Adipocyte (in vitro differentiated cells): ENCODE results near the gene MAST4.

Experiments used
- DNase-seq: peaks from one replicate; pipeline ENCODE4 v3.0.0-alpha.2; 2015; ENCODE audit warnings: low read depth
- H3K27me3 ChIP-seq: replicated peaks from 2 replicates; pipeline ENCODE4 v1.7.0; 2013; ENCODE audit warnings: mild to moderate bottlenecking, low read length, moderate library complexity; ENCODE audit not compliant: control insufficient read depth, insufficient read depth
- H3K36me3 ChIP-seq: 2 replicates; pipeline ENCODE4 v1.7.0; 2013; ENCODE audit warnings: low read length, mild to moderate bottlenecking, moderate library complexity; ENCODE audit not compliant: control insufficient read depth, insufficient read depth, severe bottlenecking
- H3K4me1 ChIP-seq: 2 replicates; pipeline ENCODE4 v1.7.0; 2013; ENCODE audit warnings: mild to moderate bottlenecking, low read length, moderate library complexity; ENCODE audit not compliant: control insufficient read depth, insufficient read depth
- H3K4me3 ChIP-seq: 2 replicates; pipeline ENCODE4 v1.7.0; 2013; ENCODE audit warnings: mild to moderate bottlenecking, low read length, moderate library complexity
- H3K9ac ChIP-seq: 2 replicates; pipeline ENCODE4 v1.7.0; 2013; ENCODE audit warnings: mild to moderate bottlenecking, low read length, moderate library complexity
- H3K9me3 ChIP-seq: 2 replicates; pipeline ENCODE4 v1.7.0; 2013; ENCODE audit warnings: mild to moderate bottlenecking, low read length, moderate library complexity; ENCODE audit not compliant: control insufficient read depth

MAST4 gene

DNA sequence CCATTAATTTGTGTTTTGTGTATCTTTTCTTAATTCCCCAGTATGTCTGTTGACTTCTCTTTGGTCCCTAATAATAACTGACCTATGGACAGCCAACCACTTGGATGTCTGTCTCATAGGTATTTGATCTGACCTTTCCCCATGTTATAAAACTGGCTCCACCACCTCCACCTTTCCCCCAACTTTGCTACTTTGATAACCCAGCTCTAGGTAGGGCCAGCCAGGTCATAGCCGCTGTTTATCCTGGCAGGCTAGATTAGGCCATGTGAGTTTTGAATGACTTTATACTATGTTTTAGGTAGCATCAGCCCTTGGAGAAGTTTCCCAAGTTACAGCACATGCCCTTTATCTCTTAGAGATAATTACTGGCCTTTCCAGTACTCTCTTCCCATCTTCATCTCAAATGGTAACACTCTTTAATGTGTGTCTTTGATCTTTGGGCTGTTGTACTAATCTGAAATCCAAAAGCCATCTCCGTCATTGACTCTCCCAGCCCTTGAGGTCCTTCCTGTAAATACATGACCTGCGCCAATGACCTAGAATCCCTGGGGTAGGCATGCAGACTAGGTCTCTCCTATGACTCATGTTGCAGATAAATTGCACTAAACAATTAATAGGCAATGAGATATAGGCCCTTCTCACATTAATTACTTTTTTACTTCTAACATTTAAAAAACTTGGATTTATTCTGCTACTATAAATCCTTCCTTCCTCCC is 447.8 kb downstream of the MAST4 start:
- Histone ChIP-seq H3K9ac (no peak overlapping the region), H3K9me3 (no peaks in the 10 kb centered on the region), H3K4me3 (no peak overlapping the region), H3K27me3 (no peaks in the 10 kb centered on the region), H3K36me3 (no peaks in the 10 kb centered on the region), H3K4me1 (peaks cover 27% of the 10 kb centered on the region)
- no peak for DNase-seq

DNA sequence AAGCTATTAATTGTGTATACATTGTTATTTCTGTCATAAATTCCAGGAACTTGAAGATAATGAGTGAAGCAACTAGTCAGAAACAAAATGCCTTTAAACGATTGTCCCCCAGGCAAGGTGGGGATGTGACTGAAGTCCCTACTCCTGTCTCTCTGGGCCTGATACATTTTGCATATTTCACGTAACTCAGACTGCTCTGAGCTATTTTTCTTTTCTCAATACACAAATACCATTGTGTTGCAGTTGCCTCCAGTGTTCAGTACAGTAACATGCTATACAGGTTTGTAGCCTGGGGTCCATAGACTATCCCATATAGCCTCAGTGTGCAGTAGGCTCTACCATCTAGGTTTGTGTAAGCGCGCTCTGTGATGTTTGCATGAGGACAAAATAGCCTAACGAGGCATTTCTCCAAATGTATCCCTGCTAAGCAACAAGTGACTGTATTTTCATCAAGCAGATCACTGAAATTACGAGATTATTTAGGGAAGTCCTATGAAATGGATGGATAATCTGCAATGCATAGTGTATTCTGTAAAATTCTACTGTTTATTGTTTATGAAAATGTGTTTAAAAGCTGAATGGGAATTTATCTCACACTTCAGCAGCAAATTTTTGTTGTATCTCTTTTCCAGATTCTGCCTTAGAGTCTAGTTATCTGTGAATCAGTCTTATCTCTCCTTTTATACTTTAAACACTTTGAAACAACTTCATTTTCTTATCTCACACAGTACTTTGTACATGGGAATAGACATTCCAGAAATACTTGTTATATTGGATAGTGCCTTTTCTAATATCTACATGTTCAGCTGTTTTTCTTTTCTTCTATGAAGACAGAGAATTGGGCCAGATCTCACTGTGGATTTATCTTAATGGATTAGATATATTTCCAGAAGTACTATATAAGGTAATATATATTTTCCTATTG is 449.9 kb downstream of the MAST4 start:
- Histone ChIP-seq H3K36me3 (peaks cover 4% of the 10 kb centered on the region), H3K27me3 (no peaks in the 10 kb centered on the region), H3K4me1 (peaks cover 19% of the 10 kb centered on the region), H3K4me3 (no peak overlapping the region), H3K9me3 (no peaks in the 10 kb centered on the region), H3K9ac (no peak overlapping the region)
- no peak for DNase-seq

DNA sequence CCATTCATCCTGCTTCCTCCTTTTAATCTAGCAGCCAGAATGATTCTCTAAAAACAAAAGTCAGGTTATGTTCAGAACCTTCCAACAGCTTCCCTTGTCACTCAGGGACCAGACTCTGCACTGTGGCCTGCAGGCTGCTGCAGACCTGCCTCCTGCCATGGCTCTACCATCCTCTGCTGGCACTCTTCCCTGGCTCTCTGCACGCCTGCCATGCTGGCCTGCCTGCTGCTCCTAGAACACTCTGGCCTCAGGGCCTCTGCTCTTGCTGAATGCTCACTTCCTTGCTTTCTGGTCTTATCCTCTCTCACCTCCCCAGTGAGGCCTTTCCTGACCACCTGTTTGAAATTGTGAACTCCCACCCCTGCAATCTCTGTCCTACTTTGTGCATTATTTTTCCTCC is 451.0 kb downstream of the MAST4 start:
- Histone ChIP-seq H3K9ac (no peak overlapping the region), H3K4me1 (peaks cover 19% of the 10 kb centered on the region), H3K4me3 (no peak overlapping the region), H3K36me3 (peaks cover 4% of the 10 kb centered on the region), H3K27me3 (no peaks in the 10 kb centered on the region), H3K9me3 (no peaks in the 10 kb centered on the region)
- peak; percentile 38 for DNase-seq

DNA sequence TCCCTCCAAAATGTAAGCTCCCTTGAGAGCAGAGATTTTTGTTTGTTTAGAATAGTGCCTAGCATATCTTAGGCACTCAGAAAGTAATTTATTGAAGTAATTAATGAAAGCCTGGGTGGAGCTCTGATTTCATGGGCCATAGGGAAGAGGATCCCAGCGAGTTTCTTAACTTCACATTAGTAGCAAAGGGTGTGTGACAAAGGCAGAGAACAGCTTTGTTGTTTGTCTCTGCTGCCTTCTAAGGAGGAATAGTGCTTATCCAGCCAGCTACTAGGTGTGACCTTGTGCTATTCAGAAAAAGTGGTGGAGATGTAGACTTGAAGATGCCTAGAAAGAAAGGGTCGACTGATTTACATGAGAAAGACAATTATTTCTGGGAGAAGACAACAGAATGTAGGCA is 451.4 kb downstream of the MAST4 start:
- H3K4me3 ChIP-seq: no peak overlapping the region
- no peak overlapping the region for H3K9ac ChIP-seq
- H3K36me3 ChIP-seq: peaks cover 4% of the 10 kb centered on the region
- H3K27me3 ChIP-seq: no peaks in the 10 kb centered on the region
- H3K4me1 ChIP-seq: peaks cover 16% of the 10 kb centered on the region
- DNase-seq: no peak
- no peaks in the 10 kb centered on the region for H3K9me3 ChIP-seq

DNA sequence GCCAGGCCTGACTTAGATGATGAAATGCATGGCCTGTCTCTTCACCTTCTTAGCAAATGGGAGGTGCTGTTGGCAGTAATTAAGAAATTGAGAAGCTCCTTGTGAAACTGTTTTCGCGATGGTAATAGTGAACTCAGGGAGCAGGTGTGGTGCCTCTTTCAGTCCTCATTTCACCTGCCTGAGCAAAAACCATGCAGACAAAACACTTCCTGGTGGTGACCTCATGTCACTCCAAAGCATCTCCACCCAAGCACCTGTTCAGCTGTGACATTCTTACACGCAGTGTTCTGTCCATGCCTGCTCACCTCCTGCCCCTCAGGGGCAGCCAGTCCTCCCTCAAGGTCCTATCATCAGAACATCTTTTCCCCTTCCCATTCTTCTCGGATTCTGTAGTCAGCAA is 453.9 kb downstream of the MAST4 start:
- no peak overlapping the region for H3K9ac ChIP-seq
- H3K4me3 ChIP-seq: no peak overlapping the region
- H3K36me3 ChIP-seq: peaks cover 9% of the 10 kb centered on the region
- no peaks in the 10 kb centered on the region for H3K27me3 ChIP-seq
- no peak for DNase-seq
- no peaks in the 10 kb centered on the region for H3K9me3 ChIP-seq
- peaks cover 11% of the 10 kb centered on the region for H3K4me1 ChIP-seq

DNA sequence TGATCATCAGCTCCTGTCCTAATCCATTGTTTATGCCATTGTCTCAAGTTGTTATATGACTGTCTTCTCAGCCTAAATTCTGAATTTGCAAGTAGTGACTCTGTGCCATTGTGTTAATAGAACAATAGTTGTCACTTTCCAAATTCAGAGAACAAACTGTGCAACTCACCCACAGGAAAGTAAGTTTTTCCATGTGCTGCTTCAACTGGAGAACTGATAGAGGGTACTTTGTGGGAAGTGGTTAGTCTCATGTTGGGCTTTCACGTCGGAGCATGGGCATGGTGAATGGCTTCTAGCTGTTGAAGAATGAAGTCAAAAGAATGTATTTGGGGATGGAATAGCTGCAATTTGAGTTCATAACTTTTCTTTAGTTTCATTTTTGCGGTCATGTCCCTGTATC is 454.4 kb downstream of the MAST4 start:
- DNase-seq: no peak
- Histone ChIP-seq H3K36me3 (peaks cover 12% of the 10 kb centered on the region), H3K4me1 (peaks cover 11% of the 10 kb centered on the region), H3K9me3 (no peaks in the 10 kb centered on the region), H3K27me3 (no peaks in the 10 kb centered on the region), H3K9ac (no peak overlapping the region), H3K4me3 (no peak overlapping the region)

DNA sequence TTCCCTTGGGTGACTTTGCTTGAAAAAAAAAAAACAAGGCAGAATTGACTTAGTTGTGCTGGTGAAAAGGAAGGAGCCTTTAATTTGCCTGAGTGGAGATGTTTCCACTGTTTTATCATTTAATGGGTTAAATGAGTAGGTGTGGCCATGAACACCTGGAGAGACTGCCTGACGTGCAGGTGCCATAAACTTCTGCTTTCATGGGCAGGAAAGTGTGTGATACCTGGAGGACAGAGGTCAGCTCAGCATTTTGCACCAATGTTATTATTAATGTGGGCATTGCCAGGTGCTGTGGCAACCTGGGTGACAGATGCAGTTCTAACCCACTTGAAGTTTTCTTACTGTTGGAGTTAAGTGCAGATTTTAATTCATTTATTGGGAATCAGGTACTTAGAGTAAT is 455.0 kb downstream of the MAST4 start:
- Histone ChIP-seq H3K4me3 (no peak overlapping the region), H3K4me1 (peaks cover 11% of the 10 kb centered on the region), H3K36me3 (peaks cover 15% of the 10 kb centered on the region), H3K9ac (no peak overlapping the region), H3K27me3 (no peaks in the 10 kb centered on the region), H3K9me3 (no peaks in the 10 kb centered on the region)
- no peak for DNase-seq

DNA sequence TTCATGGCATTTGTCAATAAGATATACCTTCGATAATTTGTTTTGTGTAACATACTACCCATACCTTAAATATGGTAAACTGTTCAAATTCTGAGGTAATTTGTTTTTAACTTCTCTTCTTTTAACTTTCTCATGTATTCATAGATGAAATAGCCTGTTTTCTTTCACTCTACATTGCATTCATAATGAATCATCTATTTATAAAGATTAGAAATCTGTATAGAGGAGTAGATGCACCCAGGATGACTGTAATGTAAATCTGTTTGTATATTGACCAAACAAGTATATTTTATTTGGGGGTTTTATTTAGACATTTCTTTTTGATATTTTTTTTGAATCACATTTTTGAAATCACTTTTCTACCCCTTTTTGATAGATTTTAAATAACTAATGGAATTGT is 455.8 kb downstream of the MAST4 start:
- Histone ChIP-seq H3K9me3 (no peaks in the 10 kb centered on the region), H3K4me1 (peaks cover 3% of the 10 kb centered on the region), H3K4me3 (no peak overlapping the region)

DNA sequence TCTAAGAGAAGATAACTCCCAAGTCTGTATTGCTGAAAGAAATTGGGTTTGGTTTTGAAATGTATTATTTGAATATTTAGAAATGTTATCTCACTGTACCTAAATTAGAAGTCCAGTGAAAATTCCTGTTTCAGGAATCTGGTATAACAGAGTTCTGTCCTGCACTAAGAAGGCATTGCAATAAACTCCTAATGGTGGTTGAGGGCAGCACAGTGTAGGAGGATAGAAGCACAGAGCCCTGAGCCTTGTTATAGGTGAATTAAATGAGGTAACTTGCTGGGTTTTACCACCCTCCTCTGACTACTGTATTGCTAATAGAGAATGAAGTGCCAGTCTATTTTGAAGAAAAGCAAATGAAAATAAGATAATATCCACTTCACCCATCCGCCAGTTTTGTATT is 457.0 kb downstream of the MAST4 start:
- no peak for DNase-seq
- Histone ChIP-seq H3K4me1 (no peaks in the 10 kb centered on the region), H3K9ac (no peak overlapping the region), H3K9me3 (no peaks in the 10 kb centered on the region), H3K27me3 (no peaks in the 10 kb centered on the region), H3K36me3 (peaks cover 24% of the 10 kb centered on the region), H3K4me3 (no peak overlapping the region)

More for the DNA sequence above, 455.8 kb downstream of the MAST4 start:
- H3K36me3 ChIP-seq: peaks cover 20% of the 10 kb centered on the region
- no peaks in the 10 kb centered on the region for H3K27me3 ChIP-seq
- DNase-seq: peak; percentile 36
- no peak overlapping the region for H3K9ac ChIP-seq

DNA sequence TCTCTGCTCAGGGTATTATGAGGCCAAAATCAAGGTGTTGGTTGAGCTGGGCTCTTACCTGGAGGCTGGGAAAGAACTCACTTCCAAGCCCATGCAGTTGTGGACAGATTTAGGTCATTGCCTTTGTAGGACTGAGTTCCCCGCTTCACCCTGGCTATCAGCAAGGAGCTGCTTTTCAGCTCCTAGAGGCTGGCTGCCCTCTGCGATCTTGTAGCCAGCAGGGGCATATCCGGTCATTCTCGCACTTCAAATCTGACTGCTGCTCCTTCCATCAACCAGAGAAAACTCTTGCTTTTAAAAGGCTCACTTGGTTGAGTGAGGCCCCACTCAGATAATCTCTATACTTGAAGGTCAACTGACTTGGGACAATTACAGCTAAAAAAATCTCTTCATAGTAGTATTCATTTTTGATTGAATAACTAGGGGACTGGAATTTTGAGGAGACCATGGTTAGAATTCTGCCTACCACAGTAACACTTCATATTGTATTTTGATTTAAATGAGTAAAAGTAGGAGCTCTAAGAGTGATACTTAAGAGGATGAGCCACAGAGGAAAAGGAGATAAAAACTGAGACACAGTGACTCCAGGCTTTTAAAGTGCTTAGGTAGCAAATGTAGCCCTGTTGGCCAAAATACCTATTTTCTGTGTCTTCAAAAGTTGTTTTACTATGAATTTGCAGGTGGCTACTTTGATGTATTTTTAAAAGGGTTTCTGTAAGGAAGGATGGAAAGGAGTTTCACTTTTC is 463.0 kb downstream of the MAST4 start:
- DNase-seq: no peak
- Histone ChIP-seq H3K9me3 (no peaks in the 10 kb centered on the region), H3K9ac (no peak overlapping the region), H3K27me3 (no peaks in the 10 kb centered on the region), H3K36me3 (peaks cover 19% of the 10 kb centered on the region), H3K4me1 (peaks cover 6% of the 10 kb centered on the region), H3K4me3 (no peak overlapping the region)
